ENCODE measurements around the gene PDCL2.

PDCL2 gene

GRCh38 chr4:55538531-55538930, 53.5 kb downstream of the PDCL2 start:
- no peak for DNase-seq (ENCODE audit: low read depth)

GRCh38 chr4:55534306-55534705, 57.7 kb downstream of the PDCL2 start:
- DNase-seq (ENCODE audit: low read depth): no peak

DNA sequence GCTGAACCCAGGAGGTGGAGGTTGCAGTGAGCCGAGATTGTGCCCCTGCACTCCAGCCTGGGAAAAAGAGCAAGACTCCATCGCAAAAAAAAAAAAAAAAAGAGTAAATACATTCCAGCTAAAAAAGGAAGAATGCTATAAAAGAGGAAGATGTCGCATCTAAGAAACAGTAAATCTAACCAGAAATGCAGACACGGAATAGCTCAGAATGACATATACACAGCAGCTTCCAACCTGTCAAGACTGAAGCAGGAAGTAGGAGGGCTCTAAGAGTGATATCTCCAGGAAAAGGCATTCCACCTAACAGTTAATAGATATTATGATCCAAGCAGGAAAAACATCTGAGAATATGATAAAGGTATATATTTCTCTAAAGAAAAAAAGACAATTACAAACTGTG, 61.4 kb downstream of the PDCL2 start:
- DNase-seq (ENCODE audit: low read depth): no peak

DNA sequence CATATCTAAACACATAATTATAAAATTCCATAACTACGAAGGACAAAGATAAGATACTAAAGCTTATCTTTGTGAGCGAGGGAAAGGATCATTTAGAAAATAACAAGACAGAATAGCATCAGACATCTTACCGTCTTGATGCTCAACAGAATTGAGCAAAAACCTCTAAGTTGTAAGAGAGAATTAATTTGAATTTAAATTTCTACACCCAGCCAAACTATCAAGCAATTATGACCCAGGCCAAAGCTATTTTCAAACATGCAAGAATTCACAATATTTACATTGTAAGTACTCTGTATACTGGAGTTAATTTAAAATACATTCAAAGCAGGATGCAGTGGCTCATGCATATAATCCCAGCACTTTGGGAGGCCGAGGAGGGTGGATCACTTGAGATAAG, 61.9 kb downstream of the PDCL2 start:
- DNase-seq (ENCODE audit: low read depth): no peak

- DNase-seq (ENCODE audit: low read depth): no peak
Observed at GRCh38 chr4:55528491-55528890, 63.6 kb downstream of the PDCL2 start.

- no peak for DNase-seq (ENCODE audit: low read depth)
Observed at GRCh38 chr4:55524844-55525571, 67.0 kb downstream of the PDCL2 start.

- no peak for DNase-seq (ENCODE audit: low read depth)
Observed at GRCh38 chr4:55518442-55518841, 73.6 kb downstream of the PDCL2 start.

- no peak for DNase-seq (ENCODE audit: low read depth)
Observed at GRCh38 chr4:55517526-55518229, 74.4 kb downstream of the PDCL2 start.

- DNase-seq (ENCODE audit: low read depth): no peak
Observed at GRCh38 chr4:55512922-55513571, 79.0 kb downstream of the PDCL2 start.

DNA sequence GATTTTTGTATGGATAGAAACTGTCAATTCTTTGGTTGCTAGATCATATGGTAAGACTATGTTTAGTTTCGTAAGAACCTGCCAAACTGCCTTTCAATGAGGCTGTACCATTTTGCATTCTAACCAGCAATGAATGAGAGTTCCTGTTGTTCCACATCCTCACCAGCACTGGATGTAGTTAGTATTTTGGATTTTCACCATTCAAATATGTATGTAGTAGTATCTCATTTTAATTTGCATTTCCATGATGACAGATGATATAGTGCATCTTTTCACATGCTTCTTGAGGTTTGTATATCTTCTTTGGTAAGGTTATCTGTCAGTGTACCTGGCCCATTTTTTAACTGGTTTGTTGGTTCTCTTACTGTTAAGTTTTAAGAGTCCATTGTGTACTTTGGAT, 80.0 kb downstream of the PDCL2 start:
- DNase-seq (ENCODE audit: low read depth): no peak

GRCh38 chr4:55510685-55511084, 81.4 kb downstream of the PDCL2 start:
- DNase-seq (ENCODE audit: low read depth): no peak

- no peak for DNase-seq (ENCODE audit: low read depth)
Observed at GRCh38 chr4:55509266-55509665, 82.8 kb downstream of the PDCL2 start.

DNA sequence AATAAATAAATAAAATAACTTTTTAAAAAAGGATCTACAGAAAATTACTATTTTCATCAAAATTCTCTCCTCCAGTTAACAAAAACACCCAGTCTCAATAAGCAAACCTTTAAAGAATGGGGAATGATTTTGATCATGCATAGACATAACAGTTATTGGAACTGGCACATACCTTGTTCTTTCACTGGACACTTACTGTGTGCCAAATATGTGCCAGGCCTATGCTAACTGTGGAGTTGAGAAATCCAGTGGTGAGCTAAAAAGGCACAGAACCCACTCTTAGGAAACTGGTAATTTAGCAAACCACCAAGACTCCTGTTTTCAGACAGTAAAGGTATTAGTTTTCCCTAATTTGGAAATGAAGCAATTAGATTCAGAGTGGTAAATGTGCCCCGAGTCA, 84.4 kb downstream of the PDCL2 start:
- DNase-seq (ENCODE audit: low read depth): no peak
